ENCODE data around the gene SPTBN2.

The SPTBN2 gene

DNA sequence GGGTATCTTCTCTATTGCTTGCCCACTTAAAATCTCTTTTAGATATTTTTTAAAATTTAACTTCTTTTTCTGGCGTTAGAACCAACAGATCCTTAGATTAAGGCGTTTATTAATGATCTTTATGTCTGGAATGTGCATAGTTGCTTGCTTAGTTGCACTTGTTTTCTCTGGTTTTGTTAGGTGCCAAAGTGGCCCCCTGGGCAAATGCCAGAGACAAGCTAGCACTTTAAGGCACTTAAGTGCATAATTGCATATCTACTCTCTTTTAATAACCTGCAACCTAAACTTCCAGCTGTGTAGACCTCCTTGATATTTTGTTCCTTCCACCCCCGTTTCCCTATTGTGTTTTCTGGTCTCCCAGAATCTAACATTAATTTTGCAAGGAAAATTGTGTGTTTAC lies 87.2 kb downstream of the SPTBN2 start:
- TF ChIP-seq TAF1 (IDR thresholded peaks at IDR 0.05; ENCODE audit: borderline replicate concordance, insufficient read depth, low read length): no peak
- no peak for TF ChIP-seq FOXP2 (optimal IDR thresholded peaks at IDR 0.05; ENCODE audit: borderline replicate concordance, extremely low read depth, extremely low read length, insufficient read depth)
- no peak for TF ChIP-seq SIN3A (IDR thresholded peaks at IDR 0.05; ENCODE audit: borderline replicate concordance, insufficient read depth, low read length)
- no peak for TF ChIP-seq POLR2AphosphoS5 (IDR thresholded peaks at IDR 0.05; ENCODE audit: low read depth, low read length)
- TF ChIP-seq, protein P1, sequence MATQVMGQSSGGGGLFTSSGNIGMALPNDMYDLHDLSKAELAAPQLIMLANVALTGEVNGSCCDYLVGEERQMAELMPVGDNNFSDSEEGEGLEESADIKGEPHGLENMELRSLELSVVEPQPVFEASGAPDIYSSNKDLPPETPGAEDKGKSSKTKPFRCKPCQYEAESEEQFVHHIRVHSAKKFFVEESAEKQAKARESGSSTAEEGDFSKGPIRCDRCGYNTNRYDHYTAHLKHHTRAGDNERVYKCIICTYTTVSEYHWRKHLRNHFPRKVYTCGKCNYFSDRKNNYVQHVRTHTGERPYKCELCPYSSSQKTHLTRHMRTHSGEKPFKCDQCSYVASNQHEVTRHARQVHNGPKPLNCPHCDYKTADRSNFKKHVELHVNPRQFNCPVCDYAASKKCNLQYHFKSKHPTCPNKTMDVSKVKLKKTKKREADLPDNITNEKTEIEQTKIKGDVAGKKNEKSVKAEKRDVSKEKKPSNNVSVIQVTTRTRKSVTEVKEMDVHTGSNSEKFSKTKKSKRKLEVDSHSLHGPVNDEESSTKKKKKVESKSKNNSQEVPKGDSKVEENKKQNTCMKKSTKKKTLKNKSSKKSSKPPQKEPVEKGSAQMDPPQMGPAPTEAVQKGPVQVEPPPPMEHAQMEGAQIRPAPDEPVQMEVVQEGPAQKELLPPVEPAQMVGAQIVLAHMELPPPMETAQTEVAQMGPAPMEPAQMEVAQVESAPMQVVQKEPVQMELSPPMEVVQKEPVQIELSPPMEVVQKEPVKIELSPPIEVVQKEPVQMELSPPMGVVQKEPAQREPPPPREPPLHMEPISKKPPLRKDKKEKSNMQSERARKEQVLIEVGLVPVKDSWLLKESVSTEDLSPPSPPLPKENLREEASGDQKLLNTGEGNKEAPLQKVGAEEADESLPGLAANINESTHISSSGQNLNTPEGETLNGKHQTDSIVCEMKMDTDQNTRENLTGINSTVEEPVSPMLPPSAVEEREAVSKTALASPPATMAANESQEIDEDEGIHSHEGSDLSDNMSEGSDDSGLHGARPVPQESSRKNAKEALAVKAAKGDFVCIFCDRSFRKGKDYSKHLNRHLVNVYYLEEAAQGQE (IDR thresholded peaks at IDR 0.05; ENCODE audit: insufficient read depth in 1 of 2, low read depth in 2 of 2, low read length in 2 of 2): no peak

DNA sequence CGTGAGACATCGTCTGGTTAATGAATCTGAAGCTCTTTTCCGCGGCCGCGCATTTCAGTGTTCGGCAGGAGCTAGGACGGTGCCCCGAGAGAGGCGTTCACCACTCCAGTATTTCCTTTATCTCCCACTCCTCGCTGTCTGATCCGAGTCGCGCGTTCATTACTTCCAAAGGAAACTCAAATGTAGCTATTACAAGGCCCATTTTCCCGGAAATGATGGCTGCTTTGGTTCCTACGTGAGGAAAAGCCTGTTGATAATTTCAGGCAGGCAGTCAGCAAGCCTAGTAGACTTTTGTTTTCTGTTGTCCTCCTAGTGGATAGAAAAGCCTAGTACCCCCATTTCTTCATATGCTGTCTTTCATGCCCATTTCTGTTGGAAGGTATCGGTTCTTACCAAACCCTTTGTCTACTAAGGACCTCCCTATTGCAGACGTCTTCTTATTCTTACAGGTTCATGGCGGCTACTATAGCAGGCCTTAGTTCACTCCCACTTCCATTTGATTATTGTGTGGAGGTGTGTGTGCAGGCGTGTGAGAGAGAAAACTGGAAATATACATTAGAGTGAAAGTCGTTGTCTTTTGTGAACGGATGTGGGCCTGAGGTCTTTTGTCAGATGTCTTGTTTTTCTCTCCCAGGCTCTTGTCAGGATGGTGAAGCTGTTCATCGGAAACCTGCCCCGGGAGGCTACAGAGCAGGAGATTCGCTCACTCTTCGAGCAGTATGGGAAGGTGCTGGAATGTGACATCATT lies 89.8 kb downstream of the SPTBN2 start:
- TF ChIP-seq POLR2AphosphoS5 (IDR thresholded peaks at IDR 0.05; ENCODE audit: low read depth, low read length) (no peak; the same call in 1 of the 2 replicates), SIN3A (IDR thresholded peaks at IDR 0.05; ENCODE audit: borderline replicate concordance, insufficient read depth, low read length) (0 out of 2 replicates have a peak, but pooled peaks have one; percentile 53), FOXP2 (optimal IDR thresholded peaks at IDR 0.05; ENCODE audit: borderline replicate concordance, extremely low read depth, extremely low read length, insufficient read depth) (no peak), TAF1 (IDR thresholded peaks at IDR 0.05; ENCODE audit: borderline replicate concordance, insufficient read depth, low read length) (peak; percentile 46; the same call in 1 of the 2 replicates)
- TF ChIP-seq, protein P1 (IDR thresholded peaks at IDR 0.05; ENCODE audit: insufficient read depth in 1 of 2, low read depth in 2 of 2, low read length in 2 of 2): no peak

DNA sequence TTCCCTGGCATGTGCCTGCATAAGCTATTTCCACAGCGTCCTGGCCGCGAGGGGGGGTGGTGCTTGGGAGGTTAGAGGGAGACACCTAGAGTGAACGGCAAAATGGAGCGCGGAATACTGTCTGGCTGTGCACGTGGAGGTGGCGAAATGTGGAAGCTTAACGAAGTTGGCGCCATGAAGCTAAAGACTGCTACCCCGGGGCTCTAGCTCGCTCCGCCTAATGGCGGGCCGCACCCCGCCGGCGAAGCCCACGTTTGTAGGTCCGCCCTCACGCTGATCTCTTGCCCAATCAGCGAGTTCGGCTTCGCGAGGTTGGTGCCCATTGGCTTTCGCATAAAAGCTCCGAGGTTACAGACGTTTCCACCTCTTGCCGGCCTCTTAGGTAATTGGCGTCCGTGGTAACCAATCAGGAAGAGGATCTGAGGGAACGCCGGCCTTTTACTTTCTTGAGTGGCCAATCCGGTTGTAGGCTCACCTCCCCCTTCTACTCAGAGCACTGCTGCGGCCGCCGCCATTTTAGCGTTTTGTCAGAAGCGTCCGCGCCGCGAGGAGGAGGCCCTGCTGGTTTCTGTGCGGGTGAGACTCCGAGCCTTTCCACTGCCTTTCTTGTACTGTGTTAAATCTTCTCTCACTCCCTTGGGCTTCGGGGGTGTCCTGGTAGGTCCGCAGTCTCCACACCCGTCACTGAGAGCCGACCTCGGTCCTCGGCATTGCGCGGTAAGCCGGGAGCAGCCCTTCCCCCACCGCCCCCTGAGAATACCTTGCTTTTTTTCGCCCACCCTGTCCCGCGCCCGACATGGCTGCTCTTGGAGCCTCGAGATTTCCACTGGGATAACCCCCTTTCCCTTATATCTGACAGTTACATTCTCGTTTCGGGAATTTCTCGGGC lies 90.6 kb downstream of the SPTBN2 start, which contains the start of gene RBM4:
RBM4 (plus strand) TSS at position 527 of the 889 bp plus-strand sequence. CDS start 1,009 bp downstream, outside the sequence.
- TF ChIP-seq TAF1 (IDR thresholded peaks at IDR 0.05; ENCODE audit: borderline replicate concordance, insufficient read depth, low read length): peak; percentile 95; the same call in 1 of the 2 replicates
- TF ChIP-seq, protein P1 (IDR thresholded peaks at IDR 0.05; ENCODE audit: insufficient read depth in 1 of 2, low read depth in 2 of 2, low read length in 2 of 2): peak in 1 of 2 experiments; percentile 41; a peak in 1 of 4 replicates
- TF ChIP-seq POLR2AphosphoS5 (IDR thresholded peaks at IDR 0.05; ENCODE audit: low read depth, low read length): peak; percentile 94
- peak; percentile 63; the same call in 1 of the 2 replicates for TF ChIP-seq SIN3A (IDR thresholded peaks at IDR 0.05; ENCODE audit: borderline replicate concordance, insufficient read depth, low read length)
- TF ChIP-seq FOXP2 (optimal IDR thresholded peaks at IDR 0.05; ENCODE audit: borderline replicate concordance, extremely low read depth, extremely low read length, insufficient read depth): no peak

DNA sequence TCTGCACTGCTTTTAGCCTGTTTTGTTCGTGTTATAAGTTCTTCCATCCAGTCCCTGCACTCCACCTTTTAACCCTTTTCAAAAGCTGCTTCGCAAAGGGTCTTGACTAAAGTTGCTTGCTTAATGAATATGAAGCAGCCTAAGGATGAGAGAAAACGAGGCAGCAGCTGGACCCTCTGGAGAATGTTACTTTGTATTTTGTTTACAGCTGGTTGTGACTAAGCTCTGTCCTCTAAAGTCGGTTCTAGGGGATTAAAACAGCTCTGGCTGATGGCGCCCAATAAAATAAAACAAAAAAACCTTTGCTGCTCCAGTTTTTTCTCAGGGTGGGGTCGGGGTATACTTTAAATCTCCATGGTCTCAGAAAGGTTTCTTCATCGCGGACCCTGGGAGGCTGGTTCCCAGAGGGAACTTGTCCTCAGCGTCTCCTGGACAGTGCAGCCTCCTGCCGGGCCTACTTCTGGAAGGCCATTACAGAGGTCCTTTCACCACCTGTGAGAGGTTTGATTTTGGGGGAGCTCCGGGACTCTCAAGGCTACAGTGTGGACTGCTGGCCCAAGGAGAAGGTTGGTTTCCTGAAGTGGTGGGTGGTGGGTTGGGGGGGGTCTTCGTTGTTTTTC lies 91.3 kb downstream of the SPTBN2 start:
- TF ChIP-seq TAF1 (IDR thresholded peaks at IDR 0.05; ENCODE audit: borderline replicate concordance, insufficient read depth, low read length): no peak
- no peak for TF ChIP-seq POLR2AphosphoS5 (IDR thresholded peaks at IDR 0.05; ENCODE audit: low read depth, low read length)
- TF ChIP-seq FOXP2 (optimal IDR thresholded peaks at IDR 0.05; ENCODE audit: borderline replicate concordance, extremely low read depth, extremely low read length, insufficient read depth): no peak
- TF ChIP-seq, protein P1 (IDR thresholded peaks at IDR 0.05; ENCODE audit: insufficient read depth in 1 of 2, low read depth in 2 of 2, low read length in 2 of 2): no peak
- no peak for TF ChIP-seq SIN3A (IDR thresholded peaks at IDR 0.05; ENCODE audit: borderline replicate concordance, insufficient read depth, low read length)
